Thyroid gland (tissue), 4 donors: ENCODE data around the gene ECSIT. TPM values are rescaled to one million over a fixed set of nuclear protein-coding genes. Genes with fewer than 3 reads are reported as not detected.

ENCODE experiments used
- DNase-seq, 2 donors: peaks; one replicate each; pipeline ENCODE4 v3.0.0-alpha.2; 2019
- H3K27ac ChIP-seq, 3 donors: fragments of 200-600 bp; sonication (generic); 1 replicate in 2 of 3; 2 replicates in 1 of 3; pipeline ENCODE4 v1.5.1; 2016 to 2019; ENCODE audit warnings: mild to moderate bottlenecking in 1 of 3, moderate library complexity in 1 of 3
- H3K27me3 ChIP-seq: fragments of 200-600 bp; sonication (generic); one replicate; pipeline ENCODE4 v1.5.1; 2019
- H3K36me3 ChIP-seq, 2 donors: fragments of 200-600 bp; sonication (generic); one replicate each; pipeline ENCODE4 v1.5.1; 2016 to 2019
- H3K4me1 ChIP-seq, 2 donors: fragments of 200-600 bp; sonication (generic); one replicate each; pipeline ENCODE4 v1.5.1; 2017 to 2019
- H3K4me3 ChIP-seq, 3 donors: fragments of 200-600 bp; sonication (generic); replicated peaks in 1 of 3; 1 replicate in 2 of 3; 2 replicates in 1 of 3; pipeline ENCODE4 v1.5.1; 2016; ENCODE audit warnings: mild to moderate bottlenecking in 1 of 3
- H3K9me3 ChIP-seq: fragments of 200-600 bp; sonication (generic); one replicate; pipeline ENCODE4 v1.5.1; 2017
- POLR2A ChIP-seq, 2 donors: fragments of 450-650 bp; IDR thresholded peaks; one replicate each; pipeline ENCODE4 v1.6.1; 2017; ENCODE audit warnings: antibody characterized with exemption in 2 of 2, mild to moderate bottlenecking in 2 of 2, moderate library complexity in 1 of 2
- WGBS, 2 donors: methylation state at CpG; one replicate each; pipeline ENCODE4 v1.1.5; 2017; 5-methylcytosine and 5-hydroxymethylcytosine counted together
- intact Hi-C: fragments of 100-400 bp; cut with DNase I; formaldehyde crosslinking; loops from one replicate; pipeline ENCODE4 v1.15.1; 2023
- total RNA-seq, 4 donors: library from RNA; depleted of rRNA; stranded (reverse); fragments of >200 nt; gene quantifications; one replicate each; pipeline ENCODE4 v1.2.3, GENCODE V29; 2016
- TF ChIP-seq, protein P1 (sequence below), 6 experiments: fragments of 200-600 bp in 3 of 6; fragments of 450-650 bp in 3 of 6; sonication (generic) in 3 of 6; IDR thresholded peaks; one replicate each; pipeline ENCODE4 v1.5.1; 2016 to 2019; ENCODE audit warnings: antibody characterized with exemption in 6 of 6, mild to moderate bottlenecking in 2 of 6, inconsistent platforms in 1 of 6, moderate library complexity in 1 of 6

Gene ECSIT
- total RNA-seq, 4 donors from 2014 or later: 36.5 to 77.5 (median 68.9) TPM

DNA sequence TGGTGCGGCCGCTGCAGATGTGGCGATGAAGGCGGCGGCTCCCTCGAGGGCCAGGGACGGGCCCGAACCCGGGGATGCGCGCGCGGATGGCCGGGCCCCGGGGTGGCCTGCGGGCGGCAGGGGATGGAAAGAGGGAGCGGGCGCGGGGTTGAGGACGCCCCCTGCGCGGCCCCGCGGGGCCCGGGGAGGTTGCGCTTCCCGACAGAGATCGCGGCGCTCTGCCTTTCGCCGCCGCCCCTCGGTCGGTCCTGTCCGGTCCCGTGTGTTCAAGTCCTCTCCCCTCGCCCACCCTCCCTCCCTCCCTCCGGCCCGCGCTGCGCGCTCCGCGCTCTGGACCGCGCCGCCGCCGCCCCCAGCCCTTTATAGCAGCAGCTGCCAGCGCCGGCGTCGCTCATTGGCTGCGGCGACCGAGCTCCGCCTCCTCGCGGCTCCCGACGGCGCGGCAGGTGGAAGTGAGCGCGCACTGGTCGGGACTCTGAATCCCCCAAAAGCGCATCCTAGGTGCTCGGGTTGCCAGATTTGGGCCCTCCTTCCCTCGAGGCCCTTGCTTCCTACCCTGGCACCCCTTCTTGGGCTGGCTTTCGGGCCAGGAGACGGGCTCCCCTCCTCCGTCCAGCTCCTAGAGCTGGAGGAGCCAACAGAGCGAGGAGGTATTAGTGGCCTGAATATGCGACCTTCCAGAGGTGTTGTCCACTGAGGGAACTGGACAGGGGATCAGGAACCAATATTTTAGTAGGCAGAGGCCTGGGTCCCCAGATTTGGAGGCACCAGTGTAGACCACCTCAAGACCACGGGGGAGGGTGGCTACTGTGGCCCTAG lies 48.0 kb downstream of the ECSIT start, which contains the start of gene ELAVL3:
Gene ELAVL3, minus strand, starts transcription at position 332 of the 819 bp plus-strand sequence. CDS start 438 bp downstream, outside the sequence.
- DNase-seq: no peak
- TF ChIP-seq, protein P1, sequence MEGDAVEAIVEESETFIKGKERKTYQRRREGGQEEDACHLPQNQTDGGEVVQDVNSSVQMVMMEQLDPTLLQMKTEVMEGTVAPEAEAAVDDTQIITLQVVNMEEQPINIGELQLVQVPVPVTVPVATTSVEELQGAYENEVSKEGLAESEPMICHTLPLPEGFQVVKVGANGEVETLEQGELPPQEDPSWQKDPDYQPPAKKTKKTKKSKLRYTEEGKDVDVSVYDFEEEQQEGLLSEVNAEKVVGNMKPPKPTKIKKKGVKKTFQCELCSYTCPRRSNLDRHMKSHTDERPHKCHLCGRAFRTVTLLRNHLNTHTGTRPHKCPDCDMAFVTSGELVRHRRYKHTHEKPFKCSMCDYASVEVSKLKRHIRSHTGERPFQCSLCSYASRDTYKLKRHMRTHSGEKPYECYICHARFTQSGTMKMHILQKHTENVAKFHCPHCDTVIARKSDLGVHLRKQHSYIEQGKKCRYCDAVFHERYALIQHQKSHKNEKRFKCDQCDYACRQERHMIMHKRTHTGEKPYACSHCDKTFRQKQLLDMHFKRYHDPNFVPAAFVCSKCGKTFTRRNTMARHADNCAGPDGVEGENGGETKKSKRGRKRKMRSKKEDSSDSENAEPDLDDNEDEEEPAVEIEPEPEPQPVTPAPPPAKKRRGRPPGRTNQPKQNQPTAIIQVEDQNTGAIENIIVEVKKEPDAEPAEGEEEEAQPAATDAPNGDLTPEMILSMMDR (IDR thresholded peaks at IDR 0.05): no peak
- no peak for TF ChIP-seq POLR2A (IDR thresholded peaks at IDR 0.05)
- Histone ChIP-seq H3K27me3 (peaks cover 24% of the 10 kb centered on the region), H3K9me3 (no peaks in the 10 kb centered on the region), H3K4me1 (peaks cover 0 to 37% of the 10 kb centered on the region in 2 donors), H3K4me3 (no peak within 1 kb of the TSS), H3K27ac (no peak within 1 kb of the TSS), H3K36me3 (peaks cover 3 to 13% of the 10 kb centered on the region in 2 donors)
- intact Hi-C loops: loop anchor here (5.0 kb wide), 1 partner anchor 184 kb away; the partner anchor contains the start of gene TSPAN16
- WGBS, 2 donors: 14% methylated on average over 7 of the region's 77 CpGs; no CpG with 5 or more reads in 1 of the 2 donors

- peaks cover 0 to 37% of the 10 kb centered on the region in 2 donors for H3K4me1 ChIP-seq
- H3K9me3 ChIP-seq: no peaks in the 10 kb centered on the region
- H3K36me3 ChIP-seq: peaks cover 3 to 13% of the 10 kb centered on the region in 2 donors
- no peak for TF ChIP-seq POLR2A (IDR thresholded peaks at IDR 0.05)
- TF ChIP-seq, protein P1 (IDR thresholded peaks at IDR 0.05): no peak
- no peak overlapping the region for H3K27ac ChIP-seq
- intact Hi-C loops: loop anchor here (5.0 kb wide), 1 partner anchor 183 kb away; the partner anchor contains the start of gene TSPAN16
- WGBS, 2 donors: 6% methylated on average over 38 of the region's 86 CpGs; no CpG with 5 or more reads in 1 of the 2 donors
- no peak for DNase-seq
- H3K27me3 ChIP-seq: peaks cover 24% of the 10 kb centered on the region
- H3K4me3 ChIP-seq: no peak overlapping the region
Observed at GRCh38 chr19:11479898-11480714, 48.8 kb downstream of the ECSIT start.

GRCh38 chr19:11479090-11479897 lies 49.6 kb downstream of the ECSIT start:
- Histone ChIP-seq H3K27me3 (peaks cover 24% of the 10 kb centered on the region), H3K4me1 (peaks cover 0 to 37% of the 10 kb centered on the region in 2 donors), H3K4me3 (no peak overlapping the region), H3K9me3 (no peaks in the 10 kb centered on the region), H3K36me3 (peaks cover 3 to 12% of the 10 kb centered on the region in 2 donors), H3K27ac (no peak overlapping the region)
- 31 to 35% methylated on average over 22 to 30 of the region's 62 CpGs for WGBS, 2 donors
- intact Hi-C loops: no loop called here
- TF ChIP-seq POLR2A (IDR thresholded peaks at IDR 0.05): no peak
- TF ChIP-seq, protein P1 (IDR thresholded peaks at IDR 0.05): no peak
- no peak for DNase-seq

- peaks cover 0 to 37% of the 10 kb centered on the region in 2 donors for H3K4me1 ChIP-seq
- peaks cover 20% of the 10 kb centered on the region for H3K27me3 ChIP-seq
- WGBS, 2 donors: 64 to 65% methylated on average over 19 of the region's 19 CpGs
- H3K36me3 ChIP-seq: peaks cover 0 to 3% of the 10 kb centered on the region in 2 donors
- DNase-seq: no peak
- no peak overlapping the region for H3K4me3 ChIP-seq
- H3K27ac ChIP-seq: no peak overlapping the region
- intact Hi-C loops: no loop called here
- H3K9me3 ChIP-seq: no peaks in the 10 kb centered on the region
- TF ChIP-seq POLR2A (IDR thresholded peaks at IDR 0.05): no peak
- TF ChIP-seq, protein P1 (IDR thresholded peaks at IDR 0.05): no peak
Observed at GRCh38 chr19:11478167-11479089, 50.5 kb downstream of the ECSIT start.
